T-helper 2 cell treated with Interferon-gamma antibody and Interleukin-4, amounts not matched to agents 5 μg/mL and 100 μg/mL, for 36 hours (primary cell): ENCODE data around the gene CDCA7.
A peak's percentile ranks its signal among the peaks of the same experiment; 100 is the strongest.
"Not testable (repeated sequence)": the region's sequence is repeated elsewhere in the genome, so short reads cannot be mapped to it uniquely, and the experiment has no call there.

Experiments
- DNase-seq: peaks from one replicate; pipeline ENCODE4 v3.0.0; 2021; ENCODE audit warnings: low spot score
- H3K27ac Mint-ChIP-seq: one replicate; pipeline ENCODE4 v1.8.0; 2021; ENCODE audit warnings: mild to moderate bottlenecking, mixed read lengths
- H3K27me3 Mint-ChIP-seq: one replicate; pipeline ENCODE4 v1.8.0; 2021; ENCODE audit warnings: low read depth, mixed read lengths
- H3K36me3 Mint-ChIP-seq: one replicate; pipeline ENCODE4 v1.8.0; 2021; ENCODE audit warnings: low read depth, mixed read lengths
- H3K4me1 Mint-ChIP-seq: one replicate; pipeline ENCODE4 v1.8.0; 2021; ENCODE audit warnings: low read depth, mixed read lengths
- H3K4me3 Mint-ChIP-seq: one replicate; pipeline ENCODE4 v1.8.0; 2022; ENCODE audit warnings: mild to moderate bottlenecking, moderate library complexity, mixed read lengths
- H3K9me3 Mint-ChIP-seq: one replicate; pipeline ENCODE4 v1.8.0; 2021; ENCODE audit warnings: mixed read lengths

Gene CDCA7

DNA sequence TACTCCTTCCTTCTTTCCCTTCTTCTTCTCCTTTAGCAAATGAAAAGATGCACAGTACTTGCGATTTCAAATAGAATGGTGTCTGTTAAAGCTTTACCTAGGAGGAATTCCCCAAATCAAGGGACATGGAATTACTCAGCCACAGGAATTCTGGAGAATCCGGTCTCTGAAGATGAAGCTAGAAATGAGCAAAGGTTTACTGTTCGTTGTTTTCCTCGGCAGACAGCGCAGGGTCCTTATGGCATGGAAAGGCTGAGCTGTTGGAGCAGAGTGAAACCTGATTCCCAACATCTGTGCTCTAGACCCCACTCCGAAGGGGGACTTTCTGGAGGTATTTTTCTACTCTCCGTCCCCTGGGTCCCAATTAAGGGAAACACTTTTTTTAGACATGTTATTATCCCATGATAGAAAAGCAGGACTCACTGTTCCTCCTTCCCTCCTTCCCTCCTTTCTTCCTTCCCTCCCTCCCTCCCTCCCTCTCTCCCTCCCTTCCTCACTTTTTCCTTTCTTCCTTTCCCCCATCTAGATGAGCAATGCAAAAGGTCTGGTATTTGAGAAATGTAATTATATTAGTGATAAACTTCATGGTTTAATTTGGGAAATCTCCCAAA, 47.1 kb downstream of the CDCA7 start:
- peaks cover 7% of the 10 kb centered on the region for H3K4me1 Mint-ChIP-seq
- H3K4me3 Mint-ChIP-seq, result no peak overlapping the region
- H3K9me3 Mint-ChIP-seq, result no peaks in the 10 kb centered on the region
- H3K36me3 Mint-ChIP-seq, result no peaks in the 10 kb centered on the region
- H3K27ac Mint-ChIP-seq, result no peak overlapping the region
- peaks cover 62% of the 10 kb centered on the region for H3K27me3 Mint-ChIP-seq
- no peak for DNase-seq

GRCh38 chr2:173402405-173402974, 47.8 kb downstream of the CDCA7 start:
- no peaks in the 10 kb centered on the region for H3K9me3 Mint-ChIP-seq
- peaks cover 7% of the 10 kb centered on the region for H3K4me1 Mint-ChIP-seq
- H3K36me3 Mint-ChIP-seq, result no peaks in the 10 kb centered on the region
- H3K27me3 Mint-ChIP-seq, result peaks cover 57% of the 10 kb centered on the region
- DNase-seq, result peak; percentile 60
- no peak overlapping the region for H3K27ac Mint-ChIP-seq
- H3K4me3 Mint-ChIP-seq, result no peak overlapping the region

GRCh38 chr2:173404841-173405750, 50.4 kb downstream of the CDCA7 start:
- peaks cover 7% of the 10 kb centered on the region for H3K4me1 Mint-ChIP-seq
- no peaks in the 10 kb centered on the region for H3K9me3 Mint-ChIP-seq
- no peak overlapping the region for H3K4me3 Mint-ChIP-seq
- peaks cover 46% of the 10 kb centered on the region for H3K27me3 Mint-ChIP-seq
- no peak for DNase-seq
- no peak overlapping the region for H3K27ac Mint-ChIP-seq
- no peaks in the 10 kb centered on the region for H3K36me3 Mint-ChIP-seq

GRCh38 chr2:173407176-173407575, 52.5 kb downstream of the CDCA7 start:
- Mint-ChIP-seq H3K4me3 (no peak overlapping the region), H3K27ac (no peak overlapping the region), H3K36me3 (no peaks in the 10 kb centered on the region), H3K4me1 (peaks cover 4% of the 10 kb centered on the region), H3K27me3 (peaks cover 36% of the 10 kb centered on the region), H3K9me3 (no peaks in the 10 kb centered on the region)
- no peak for DNase-seq

GRCh38 chr2:173407646-173408045, 53.0 kb downstream of the CDCA7 start:
- Mint-ChIP-seq H3K9me3 (no peaks in the 10 kb centered on the region), H3K36me3 (no peaks in the 10 kb centered on the region), H3K27ac (no peak overlapping the region), H3K27me3 (peaks cover 32% of the 10 kb centered on the region), H3K4me3 (no peak overlapping the region), H3K4me1 (no peaks in the 10 kb centered on the region)
- DNase-seq, result no peak

DNA sequence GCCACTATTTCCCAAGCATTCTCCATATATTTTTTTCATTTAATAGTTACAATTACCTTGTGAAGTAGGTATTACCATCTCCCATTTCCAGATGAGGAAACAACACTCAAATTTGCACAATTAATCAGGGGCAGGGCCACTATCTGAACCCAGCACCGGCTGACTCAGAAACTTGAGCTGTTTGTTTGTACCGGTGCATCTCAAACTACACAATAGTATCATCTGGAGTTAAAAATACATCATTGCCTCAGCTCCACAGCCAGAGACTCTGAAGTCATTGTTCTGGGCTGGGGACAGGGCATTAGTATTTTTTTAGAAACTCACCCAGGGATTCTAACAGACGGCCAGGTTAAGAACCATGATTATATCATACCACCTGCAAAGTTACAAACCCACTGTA, 55.9 kb downstream of the CDCA7 start:
- Mint-ChIP-seq H3K27ac (no peak overlapping the region), H3K4me1 (no peaks in the 10 kb centered on the region), H3K36me3 (no peaks in the 10 kb centered on the region), H3K4me3 (no peak overlapping the region), H3K27me3 (peaks cover 21% of the 10 kb centered on the region), H3K9me3 (no peaks in the 10 kb centered on the region)
- DNase-seq, result no peak

DNA sequence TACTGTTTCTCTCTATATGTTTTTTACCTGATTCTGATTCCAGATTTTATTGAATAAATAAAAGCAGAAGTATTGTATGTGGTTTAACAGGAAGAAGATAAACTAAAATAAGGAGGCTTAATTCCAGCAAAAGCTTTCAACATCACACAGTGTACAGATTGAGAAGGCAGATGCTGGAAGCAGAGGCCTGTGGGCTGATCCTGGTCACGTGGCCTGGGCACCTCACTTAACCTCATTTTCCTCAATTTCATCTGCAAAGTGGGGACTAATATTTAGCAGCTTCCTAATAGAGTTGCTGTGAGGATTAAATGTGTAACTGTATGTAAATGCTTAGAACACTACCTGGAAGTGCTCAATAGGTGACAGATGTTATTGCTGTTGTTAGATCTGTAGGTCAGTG, 58.0 kb downstream of the CDCA7 start:
- DNase-seq, result no peak
- Mint-ChIP-seq H3K27ac (no peak overlapping the region), H3K4me3 (no peak overlapping the region), H3K4me1 (no peaks in the 10 kb centered on the region), H3K9me3 (no peaks in the 10 kb centered on the region), H3K27me3 (peaks cover 18% of the 10 kb centered on the region), H3K36me3 (no peaks in the 10 kb centered on the region)

GRCh38 chr2:173414823-173415322, 60.2 kb downstream of the CDCA7 start:
- Mint-ChIP-seq H3K27ac (no peak overlapping the region), H3K36me3 (no peaks in the 10 kb centered on the region), H3K27me3 (peaks cover 21% of the 10 kb centered on the region), H3K4me3 (no peak overlapping the region), H3K9me3 (no peaks in the 10 kb centered on the region), H3K4me1 (no peaks in the 10 kb centered on the region)
- DNase-seq, result no peak

- no peaks in the 10 kb centered on the region for H3K9me3 Mint-ChIP-seq
- DNase-seq, result no peak
- no peak overlapping the region for H3K27ac Mint-ChIP-seq
- H3K36me3 Mint-ChIP-seq, result no peaks in the 10 kb centered on the region
- no peak overlapping the region for H3K4me3 Mint-ChIP-seq
- H3K27me3 Mint-ChIP-seq, result peaks cover 15% of the 10 kb centered on the region
- no peaks in the 10 kb centered on the region for H3K4me1 Mint-ChIP-seq
Measured at GRCh38 chr2:173415431-173416381, 61.0 kb downstream of the CDCA7 start.

GRCh38 chr2:173416415-173417152, 61.9 kb downstream of the CDCA7 start:
- peaks cover 14% of the 10 kb centered on the region for H3K27me3 Mint-ChIP-seq
- H3K4me1 Mint-ChIP-seq, H3K4me3 Mint-ChIP-seq, H3K27ac Mint-ChIP-seq, H3K9me3 Mint-ChIP-seq, DNase-seq, H3K36me3 Mint-ChIP-seq: not testable (repeated sequence)

- Mint-ChIP-seq H3K27me3 (peaks cover 19% of the 10 kb centered on the region), H3K36me3 (no peaks in the 10 kb centered on the region), H3K9me3 (no peaks in the 10 kb centered on the region), H3K4me1 (no peaks in the 10 kb centered on the region), H3K4me3 (no peak overlapping the region), H3K27ac (no peak overlapping the region)
- DNase-seq, result no peak
Measured at GRCh38 chr2:173417341-173417740, 62.7 kb downstream of the CDCA7 start.

DNA sequence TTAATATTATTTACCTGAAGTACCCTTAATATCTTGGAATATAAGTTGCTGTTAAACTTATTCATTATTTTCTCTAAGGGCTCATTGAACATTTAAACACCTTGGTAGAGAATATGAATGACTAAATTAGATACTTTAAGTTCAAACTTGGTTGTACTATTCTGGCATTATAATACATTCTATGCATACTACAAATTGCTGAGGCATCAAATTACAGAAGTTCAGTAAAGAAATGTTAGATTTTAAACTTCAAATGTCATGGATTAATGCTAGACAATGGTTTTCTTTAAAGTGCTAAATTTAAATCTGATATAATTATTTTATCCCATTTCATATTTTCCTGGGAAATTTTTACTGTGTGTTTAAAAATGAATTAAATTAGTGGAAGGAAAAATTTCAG, 63.1 kb downstream of the CDCA7 start:
- no peaks in the 10 kb centered on the region for H3K36me3 Mint-ChIP-seq
- DNase-seq, result no peak
- no peak overlapping the region for H3K4me3 Mint-ChIP-seq
- H3K27ac Mint-ChIP-seq, result no peak overlapping the region
- no peaks in the 10 kb centered on the region for H3K4me1 Mint-ChIP-seq
- peaks cover 18% of the 10 kb centered on the region for H3K27me3 Mint-ChIP-seq
- H3K9me3 Mint-ChIP-seq, result no peaks in the 10 kb centered on the region
